DOHH2 (cell line): ENCODE data around the gene PRCC.

Experiments used
- H3F3A ChIP-seq: fragments of 200-600 bp; sonication (generic), shearing (Covaris generic); 2 replicates; pipeline ENCODE4 v1.6.0; 2016; ENCODE audit warnings: antibody characterized with exemption, mild to moderate bottlenecking; ENCODE audit not compliant: control insufficient read depth, insufficient read depth
- H3K27ac ChIP-seq: fragments of 200-600 bp; sonication (generic); 2 replicates; pipeline ENCODE4 v1.5.1; 2014; ENCODE audit warnings: low read depth, mild to moderate bottlenecking, low read length, moderate library complexity
- H3K27me3 ChIP-seq: fragments of 200-600 bp; sonication (generic); 2 replicates; pipeline ENCODE4 v1.6.1; 2014; ENCODE audit warnings: mild to moderate bottlenecking, low read length, mixed read lengths; ENCODE audit not compliant: control insufficient read depth
- H3K36me3 ChIP-seq: fragments of 200-600 bp; sonication (generic); 2 replicates; pipeline ENCODE4 v1.6.1; 2014; ENCODE audit warnings: mild to moderate bottlenecking, low read length, moderate library complexity, mixed read lengths; ENCODE audit not compliant: control insufficient read depth
- H3K4me1 ChIP-seq: fragments of 200-600 bp; sonication (generic); 2 replicates; pipeline ENCODE4 v1.6.1; 2014; ENCODE audit warnings: mild to moderate bottlenecking, low read length, mixed read lengths; ENCODE audit not compliant: control insufficient read depth
- H3K4me2 ChIP-seq: fragments of 200-600 bp; sonication (generic); 2 replicates; pipeline ENCODE4 v1.6.0; 2014; ENCODE audit warnings: mild to moderate bottlenecking, low read length, moderate library complexity
- H3K4me3 ChIP-seq: fragments of 200-600 bp; sonication (generic); 2 replicates; pipeline ENCODE4 v1.5.1; 2014; ENCODE audit warnings: mild to moderate bottlenecking, low read length, mixed read lengths
- H3K79me2 ChIP-seq: fragments of 200-600 bp; sonication (generic); 2 replicates; pipeline ENCODE4 v1.6.1; 2014; ENCODE audit warnings: mild to moderate bottlenecking, low read length, mixed read lengths; ENCODE audit not compliant: control insufficient read depth
- H3K9me2 ChIP-seq: fragments of 200-600 bp; sonication (generic); replicated peaks from 2 replicates; pipeline ENCODE4 v1.6.1; 2014; ENCODE audit warnings: mild to moderate bottlenecking, low read length, mixed read lengths; ENCODE audit not compliant: control insufficient read depth
- H3K9me3 ChIP-seq: fragments of 200-600 bp; sonication (generic); 2 replicates; pipeline ENCODE4 v1.6.1; 2014; ENCODE audit warnings: antibody characterized with exemption, low read length, mixed read lengths; ENCODE audit not compliant: control insufficient read depth, insufficient read depth
- H4K20me1 ChIP-seq: fragments of 200-600 bp; sonication (generic); 2 replicates; pipeline ENCODE4 v1.6.0; 2014; ENCODE audit warnings: low read depth, mild to moderate bottlenecking, antibody characterized with exemption, low read length, moderate library complexity; ENCODE audit not compliant: control insufficient read depth, insufficient read depth
- CTCF ChIP-seq: fragments of 200-600 bp; sonication (generic); IDR thresholded peaks from one replicate; pipeline ENCODE4 v1.5.1; 2014; ENCODE audit warnings: antibody characterized with exemption, mild to moderate bottlenecking, low read depth, low read length; ENCODE audit not compliant: poor library complexity, severe bottlenecking
- EZH2phosphoT487 ChIP-seq: fragments of 200-600 bp; sonication (generic); IDR thresholded peaks from 2 replicates; pipeline ENCODE4 v1.6.1; 2017; ENCODE audit warnings: borderline replicate concordance, mild to moderate bottlenecking, antibody characterized with exemption, low read length, moderate library complexity, mixed read lengths

The PRCC gene

GRCh38 chr1:156767101-156767878 lies at the start of gene PRCC:
PRCC (plus strand) TSS chr1:156767535; CDS start chr1:156767772, 237 bp downstream.
- H3K4me2 ChIP-seq, result peak within 1 kb of the TSS; percentile 91
- H3K9me2 ChIP-seq, result no peaks in the 10 kb centered on the region
- H3K4me3 ChIP-seq, result peak within 1 kb of the TSS; percentile 76
- peak within 1 kb of the TSS; percentile 57 for H3K27ac ChIP-seq
- H3K27me3 ChIP-seq, result no peaks in the 10 kb centered on the region
- no peak for TF ChIP-seq CTCF
- TF ChIP-seq EZH2phosphoT487, result no peak
- H3K79me2 ChIP-seq, result peaks cover 60% of the 10 kb centered on the region
- H3K36me3 ChIP-seq, result peaks cover 36% of the 10 kb centered on the region
- H3K4me1 ChIP-seq, result peaks cover 34% of the 10 kb centered on the region
- peaks cover 9% of the 10 kb centered on the region; the same call in 1 of the 2 replicates for H4K20me1 ChIP-seq
- no peaks in the 10 kb centered on the region for H3K9me3 ChIP-seq
- H3F3A ChIP-seq, result peaks cover 4% of the 10 kb centered on the region; the same call in 1 of the 2 replicates

GRCh38 chr1:156721131-156721530 lies 46.2 kb upstream of the PRCC start:
- Histone ChIP-seq H3K9me3 (no peaks in the 10 kb centered on the region), H3K27ac (no peak overlapping the region), H3K36me3 (peaks cover 58% of the 10 kb centered on the region), H3K27me3 (no peaks in the 10 kb centered on the region), H3K9me2 (no peaks in the 10 kb centered on the region), H4K20me1 (peaks cover 33% of the 10 kb centered on the region), H3K4me2 (no peak overlapping the region), H3K79me2 (peaks cover 49% of the 10 kb centered on the region), H3F3A (peaks cover 12% of the 10 kb centered on the region), H3K4me3 (no peak overlapping the region), H3K4me1 (peaks cover 22% of the 10 kb centered on the region)
- TF ChIP-seq CTCF, result no peak

- Histone ChIP-seq H3K36me3 (peaks cover 62% of the 10 kb centered on the region), H3K27ac (no peak overlapping the region)
These were observed 45.8 kb upstream of the PRCC start for GRCh38 chr1:156721535-156721934.

More at GRCh38 chr1:156721535-156721934, 45.8 kb upstream of the PRCC start:
- no peak for TF ChIP-seq EZH2phosphoT487
- TF ChIP-seq CTCF, result no peak
- Histone ChIP-seq H4K20me1 (peaks cover 34% of the 10 kb centered on the region), H3K79me2 (peaks cover 53% of the 10 kb centered on the region), H3K9me3 (no peaks in the 10 kb centered on the region), H3F3A (peaks cover 13% of the 10 kb centered on the region), H3K4me1 (peaks cover 22% of the 10 kb centered on the region), H3K4me3 (no peak overlapping the region), H3K4me2 (no peak overlapping the region), H3K27me3 (no peaks in the 10 kb centered on the region), H3K9me2 (no peaks in the 10 kb centered on the region)
